AG10803 (cell line): ENCODE data around the gene FOXP2.

ENCODE experiments used
- DNase-seq: peaks from one replicate; pipeline ENCODE4 v3.0.0; 2010; ENCODE audit warnings: low read depth
- H3K4me3 ChIP-seq: 2 replicates; pipeline ENCODE4 v1.5.1; 2011; ENCODE audit warnings: mild to moderate bottlenecking, low read length, control low read depth
- CTCF ChIP-seq: conservative IDR thresholded peaks from 2 replicates; pipeline ENCODE4 v1.5.1; 2011; ENCODE audit warnings: mild to moderate bottlenecking, low read length, control low read depth, inconsistent platforms

FOXP2 gene

GRCh38 chr7:114718861-114719260 is 304.2 kb downstream of the FOXP2 start:
- TF ChIP-seq CTCF, result no peak
- H3K4me3 ChIP-seq, result no peak overlapping the region
- no peak for DNase-seq

- H3K4me3 ChIP-seq, result no peak overlapping the region
- peak; percentile 38 for DNase-seq
- TF ChIP-seq CTCF, result no peak
Measured at GRCh38 chr7:114720725-114721124, 306.1 kb downstream of the FOXP2 start.

DNA sequence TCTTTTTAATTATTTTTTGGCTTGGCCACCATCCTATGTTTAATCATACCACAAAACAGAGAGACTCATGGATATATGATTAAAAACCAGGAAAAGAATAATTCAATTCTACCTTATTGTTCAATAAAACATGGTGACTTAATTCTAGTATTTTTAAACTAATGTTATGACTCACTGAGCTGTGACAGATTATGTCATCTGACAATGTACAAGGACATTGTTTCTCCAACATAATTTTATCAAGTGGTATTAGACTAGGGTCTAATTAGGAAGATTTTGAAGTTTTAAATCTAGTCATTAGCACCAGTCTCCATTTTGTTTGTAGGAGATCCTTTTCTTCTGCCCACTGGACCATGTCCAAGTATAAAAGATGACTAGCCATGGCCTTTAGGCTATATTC is 307.9 kb downstream of the FOXP2 start:
- TF ChIP-seq CTCF, result no peak
- no peak for DNase-seq
- H3K4me3 ChIP-seq, result no peak overlapping the region

DNA sequence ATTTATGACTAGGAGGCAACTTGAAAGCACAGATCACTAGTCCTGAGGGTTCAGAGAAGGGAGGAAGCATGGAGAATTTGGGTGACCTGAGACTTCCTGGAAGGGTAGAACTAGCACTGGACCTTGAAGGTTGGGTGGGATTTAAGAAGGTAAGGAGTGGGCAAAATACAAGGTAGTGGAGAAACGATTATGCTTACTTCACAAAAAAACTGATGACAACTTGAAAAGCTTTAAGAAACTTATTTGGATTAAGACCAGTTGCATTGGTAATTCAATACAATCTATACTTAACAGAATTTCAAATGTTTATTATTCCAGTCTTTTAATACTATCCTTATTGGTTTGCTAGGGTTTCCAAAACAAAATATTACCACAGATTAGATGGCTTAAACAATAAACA is 308.7 kb downstream of the FOXP2 start:
- no peak for DNase-seq
- TF ChIP-seq CTCF, result no peak
- no peak overlapping the region for H3K4me3 ChIP-seq

DNA sequence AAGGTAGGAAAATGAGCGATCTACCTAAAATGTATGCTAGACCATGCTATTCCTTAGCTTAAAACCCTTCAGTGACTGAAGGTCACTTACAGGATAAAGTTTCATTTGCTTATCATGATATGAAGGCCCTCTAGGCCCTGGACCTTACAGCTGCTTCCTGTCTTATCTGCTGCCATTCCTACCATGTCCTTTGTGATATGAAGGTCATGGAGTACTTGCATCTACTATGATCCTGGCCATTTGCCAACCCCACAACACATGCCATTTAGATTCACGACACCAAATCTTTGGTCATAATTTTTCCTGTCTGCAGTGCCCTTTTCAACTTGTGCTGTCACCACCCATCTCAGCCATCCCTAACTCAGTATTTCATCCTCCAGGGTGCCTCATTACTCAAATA is 325.5 kb downstream of the FOXP2 start:
- DNase-seq, result no peak
- TF ChIP-seq CTCF, result no peak
- H3K4me3 ChIP-seq, result no peak overlapping the region

DNA sequence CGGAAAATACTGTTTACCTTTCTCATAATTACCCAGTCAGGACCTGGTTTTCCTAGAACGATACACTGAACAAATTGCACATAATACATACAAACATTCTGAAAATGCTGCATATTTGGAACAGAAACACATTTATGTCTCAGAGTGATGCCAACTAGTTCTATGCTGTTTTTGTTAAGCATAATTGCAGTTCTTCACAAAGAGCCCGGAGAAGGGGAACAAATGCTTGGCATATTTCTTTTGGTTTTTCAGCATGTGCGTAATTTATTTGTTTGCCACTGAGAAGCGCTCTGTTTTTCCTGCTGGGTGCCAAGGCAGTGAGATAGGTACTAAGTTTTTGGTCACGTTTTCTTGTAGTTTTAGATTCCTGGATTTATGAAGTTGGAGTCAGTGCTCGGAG is 326.3 kb downstream of the FOXP2 start:
- TF ChIP-seq CTCF, result no peak
- DNase-seq, result no peak

DNA sequence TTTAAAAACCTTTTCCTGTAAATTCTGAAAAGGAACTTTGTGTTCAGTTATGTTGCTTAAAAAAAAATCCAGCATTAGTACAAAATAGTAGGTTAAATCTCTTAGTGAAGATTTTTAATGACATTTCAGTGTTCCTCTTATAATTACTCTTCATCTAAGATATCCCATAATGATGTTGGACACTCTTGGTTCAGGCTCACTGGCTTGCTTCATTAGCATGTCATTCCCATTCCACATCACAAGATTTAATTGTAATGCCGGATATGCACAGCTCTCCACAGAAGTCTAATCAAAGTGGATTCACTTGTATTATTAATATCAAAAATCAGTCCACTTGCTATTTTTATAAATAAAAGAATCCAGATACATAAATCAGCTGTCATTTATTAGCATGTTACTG is 327.3 kb downstream of the FOXP2 start:
- no peak for TF ChIP-seq CTCF
- no peak for DNase-seq
- H3K4me3 ChIP-seq, result no peak overlapping the region

More for the DNA sequence above, 326.3 kb downstream of the FOXP2 start:
- H3K4me3 ChIP-seq, result no peak overlapping the region
